Loucy (cell line): ENCODE data around the gene BCAM.

Experiments
- EZH2phosphoT487 ChIP-seq: fragments of 200-600 bp; IDR thresholded peaks from 2 replicates; pipeline ENCODE4 v1.6.1; 2018; ENCODE audit warnings: antibody characterized with exemption, mild to moderate bottlenecking, moderate library complexity, borderline replicate concordance
- TF ChIP-seq, protein P1 (sequence below): fragments of 200-600 bp; sonication (generic); conservative IDR thresholded peaks from 2 replicates; pipeline ENCODE4 v1.5.1; 2014; ENCODE audit warnings: mild to moderate bottlenecking, antibody characterized with exemption, low read length

- TF ChIP-seq, protein P1, sequence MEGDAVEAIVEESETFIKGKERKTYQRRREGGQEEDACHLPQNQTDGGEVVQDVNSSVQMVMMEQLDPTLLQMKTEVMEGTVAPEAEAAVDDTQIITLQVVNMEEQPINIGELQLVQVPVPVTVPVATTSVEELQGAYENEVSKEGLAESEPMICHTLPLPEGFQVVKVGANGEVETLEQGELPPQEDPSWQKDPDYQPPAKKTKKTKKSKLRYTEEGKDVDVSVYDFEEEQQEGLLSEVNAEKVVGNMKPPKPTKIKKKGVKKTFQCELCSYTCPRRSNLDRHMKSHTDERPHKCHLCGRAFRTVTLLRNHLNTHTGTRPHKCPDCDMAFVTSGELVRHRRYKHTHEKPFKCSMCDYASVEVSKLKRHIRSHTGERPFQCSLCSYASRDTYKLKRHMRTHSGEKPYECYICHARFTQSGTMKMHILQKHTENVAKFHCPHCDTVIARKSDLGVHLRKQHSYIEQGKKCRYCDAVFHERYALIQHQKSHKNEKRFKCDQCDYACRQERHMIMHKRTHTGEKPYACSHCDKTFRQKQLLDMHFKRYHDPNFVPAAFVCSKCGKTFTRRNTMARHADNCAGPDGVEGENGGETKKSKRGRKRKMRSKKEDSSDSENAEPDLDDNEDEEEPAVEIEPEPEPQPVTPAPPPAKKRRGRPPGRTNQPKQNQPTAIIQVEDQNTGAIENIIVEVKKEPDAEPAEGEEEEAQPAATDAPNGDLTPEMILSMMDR = no peak
- TF ChIP-seq EZH2phosphoT487 = no peak
Observed at GRCh38 chr19:44869733-44870470, 61.0 kb downstream of the BCAM start.
